CD4-positive, CD25-positive, alpha-beta regulatory T cell (primary cell): Measurements from ENCODE around the gene CCSER1. TPM values are rescaled to one million over a fixed set of nuclear protein-coding genes. Genes with fewer than 3 reads are reported as not detected.

Experiments
- ATAC-seq, 2 donors: fragments of 150-1000 bp; cut with Tn5 transposase; one replicate each; pipeline ENCODE4 v1.10.0; 2021; ENCODE audit warnings: low read depth in 2 of 2, moderate number of reproducible peaks in 2 of 2, moderate library complexity in 1 of 2
- DNase-seq, 3 donors: peaks; one replicate each; pipeline versions ENCODE4 v3.0.0 to v3.0.0-alpha.2; 2012 to 2022; ENCODE audit warnings: mixed read lengths in 1 of 3
- H3K27ac ChIP-seq: one replicate; pipeline ENCODE4 v1.7.0; 2013; ENCODE audit warnings: mild to moderate bottlenecking, low read length; ENCODE audit not compliant: insufficient read depth, poor library complexity, severe bottlenecking
- H3K27me3 ChIP-seq: one replicate; pipeline ENCODE4 v1.7.0; 2013; ENCODE audit warnings: low read length; ENCODE audit not compliant: control insufficient read depth, insufficient read depth
- H3K36me3 ChIP-seq: one replicate; pipeline ENCODE4 v1.7.0; 2013; ENCODE audit warnings: mild to moderate bottlenecking, low read length, moderate library complexity; ENCODE audit not compliant: control insufficient read depth, insufficient read depth
- H3K4me1 ChIP-seq: 2 replicates; pipeline ENCODE4 v1.7.0; 2013; ENCODE audit warnings: mild to moderate bottlenecking, low read length; ENCODE audit not compliant: insufficient read depth, control insufficient read depth, poor library complexity, severe bottlenecking
- H3K4me3 ChIP-seq: one replicate; pipeline ENCODE4 v1.7.0; 2013; ENCODE audit warnings: low read depth, mild to moderate bottlenecking, low read length, moderate library complexity
- H3K9me3 ChIP-seq, 2 experiments: 1 replicate in 1 of 2; 2 replicates in 1 of 2; pipeline ENCODE4 v1.7.0; 2013; ENCODE audit warnings: low read length in 2 of 2, mild to moderate bottlenecking in 1 of 2, moderate library complexity in 1 of 2; ENCODE audit not compliant: control insufficient read depth in 2 of 2
- H3K27ac Mint-ChIP-seq, 3 donors: one replicate each; pipeline ENCODE4 v1.8.0; 2020 to 2022; ENCODE audit warnings: mild to moderate bottlenecking in 3 of 3, mixed read lengths in 3 of 3, moderate library complexity in 2 of 3
- H3K27me3 Mint-ChIP-seq: one replicate; pipeline ENCODE4 v1.8.0; 2022; ENCODE audit warnings: mild to moderate bottlenecking, mixed read lengths
- H3K36me3 Mint-ChIP-seq: one replicate; pipeline ENCODE4 v1.8.0; 2020; ENCODE audit warnings: mixed read lengths
- H3K4me1 Mint-ChIP-seq, 4 donors: one replicate each; pipeline ENCODE4 v1.8.0; 2020 to 2022; ENCODE audit warnings: mixed read lengths in 4 of 4, mild to moderate bottlenecking in 1 of 4
- H3K4me3 Mint-ChIP-seq, 4 donors: one replicate each; pipeline ENCODE4 v1.8.0; 2020 to 2022; ENCODE audit warnings: mild to moderate bottlenecking in 4 of 4, mixed read lengths in 4 of 4, moderate library complexity in 3 of 4
- H3K9me3 Mint-ChIP-seq, 7 donors: one replicate each; pipeline ENCODE4 v1.8.0; 2020 to 2022; ENCODE audit warnings: mixed read lengths in 7 of 7, mild to moderate bottlenecking in 3 of 7, moderate library complexity in 2 of 7
- polyA plus RNA-seq, 4 donors: library from polyadenylated mRNA; unstranded; fragments of 300-500 nt; fragmentation: Illumina TruSeq; gene quantifications; one replicate each; pipeline ENCODE4 v1.2.3, GENCODE V29; 2021
- total RNA-seq: library from RNA; stranded (reverse); gene quantifications from one replicate; pipeline ENCODE4 v1.2.3, GENCODE V29; 2022

Gene CCSER1
- total and polyA plus RNA-seq, 5 donors from 2014 or later, result 0.20 to 0.60 TPM; not detected in 3

DNA sequence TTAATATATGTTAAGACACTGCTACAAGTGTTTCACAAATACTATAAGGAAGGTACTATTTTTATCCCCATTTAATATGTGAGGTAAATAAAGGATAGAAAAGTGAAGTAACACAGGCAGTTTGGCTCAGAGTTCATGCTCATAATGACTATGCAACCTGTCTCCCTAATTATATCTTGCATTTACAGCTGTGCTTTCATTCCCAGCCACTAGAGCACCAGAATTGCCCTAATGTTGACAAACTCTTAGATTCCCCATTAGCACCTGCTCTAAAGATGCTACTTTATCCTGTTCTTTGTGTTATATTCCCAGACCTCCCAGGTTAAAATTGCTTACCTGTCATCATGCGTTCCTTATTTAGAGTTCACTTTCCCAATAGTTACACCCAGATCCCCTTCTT is 833.6 kb downstream of the CCSER1 start:
- Histone ChIP-seq H3K27me3 (no peaks in the 10 kb centered on the region), H3K4me1 (no peaks in the 10 kb centered on the region), H3K9me3 (no peaks in the 10 kb centered on the region), H3K36me3 (no peaks in the 10 kb centered on the region), H3K4me3 (no peak overlapping the region), H3K27ac (no peak overlapping the region)
- ATAC-seq (no peak), DNase-seq (no peak)
- Mint-ChIP-seq H3K4me1 (no peaks in the 10 kb centered on the region), H3K9me3 (peaks cover 0 to 6% (median 2%) of the 10 kb centered on the region in 7 donors), H3K27me3 (no peaks in the 10 kb centered on the region), H3K36me3 (no peaks in the 10 kb centered on the region), H3K4me3 (no peak overlapping the region), H3K27ac (no peak overlapping the region)

DNA sequence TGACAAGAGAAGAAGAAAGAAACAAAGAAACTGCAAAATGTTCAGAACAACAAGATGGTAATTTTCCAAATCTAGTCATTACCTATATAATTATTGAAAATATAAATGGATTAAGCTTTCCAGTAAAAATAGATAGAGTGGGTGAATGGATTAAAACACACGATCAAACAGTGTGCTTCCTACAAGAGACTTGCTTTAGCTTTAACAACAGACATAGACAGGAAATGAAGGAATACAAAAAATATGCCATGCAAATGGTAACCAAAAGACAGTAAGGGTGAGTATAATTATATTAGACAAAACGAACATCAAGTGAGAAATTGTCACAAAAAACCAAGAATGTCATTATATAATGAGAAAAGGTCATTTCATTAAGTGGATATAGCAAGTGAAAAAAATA is 842.8 kb downstream of the CCSER1 start:
- Histone ChIP-seq H3K4me3 (no peak overlapping the region), H3K36me3 (no peaks in the 10 kb centered on the region), H3K9me3 (peaks cover 0 to 8% of the 10 kb centered on the region in 2 experiments), H3K27ac (no peak overlapping the region), H3K27me3 (no peaks in the 10 kb centered on the region), H3K4me1 (no peaks in the 10 kb centered on the region)
- Mint-ChIP-seq H3K4me1 (no peaks in the 10 kb centered on the region), H3K4me3 (no peak overlapping the region), H3K36me3 (no peaks in the 10 kb centered on the region), H3K27me3 (no peaks in the 10 kb centered on the region), H3K9me3 (peaks cover 0 to 13% (median 3%) of the 10 kb centered on the region in 7 donors), H3K27ac (no peak overlapping the region)
- DNase-seq (no peak), ATAC-seq (no peak)

DNA sequence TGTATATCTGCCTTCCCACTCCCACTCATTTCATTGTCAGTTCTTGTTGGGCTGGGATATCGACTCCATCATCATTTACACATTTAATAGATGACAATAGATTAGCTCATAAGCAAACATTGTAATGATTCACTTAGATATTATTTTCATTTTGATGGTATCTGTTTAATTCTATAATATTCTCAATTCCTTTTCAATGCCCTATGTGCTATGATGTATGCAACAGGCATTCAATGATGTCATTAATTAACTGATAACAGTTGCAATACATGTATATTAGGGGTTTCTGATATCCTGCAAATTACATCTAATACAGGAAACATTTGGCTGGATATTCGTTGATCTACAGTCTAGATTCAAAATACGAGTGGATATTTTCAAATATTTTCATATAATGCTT is 850.5 kb downstream of the CCSER1 start:
- Histone ChIP-seq H3K27me3 (no peaks in the 10 kb centered on the region), H3K27ac (no peak overlapping the region), H3K36me3 (no peaks in the 10 kb centered on the region), H3K9me3 (peaks cover 0 to 8% of the 10 kb centered on the region in 2 experiments), H3K4me3 (no peak overlapping the region), H3K4me1 (no peaks in the 10 kb centered on the region)
- H3K4me1 Mint-ChIP-seq, result no peaks in the 10 kb centered on the region
- no peak for DNase-seq
- ATAC-seq, result no peak
- no peaks in the 10 kb centered on the region for H3K27me3 Mint-ChIP-seq
- H3K36me3 Mint-ChIP-seq, result no peaks in the 10 kb centered on the region
- H3K27ac Mint-ChIP-seq, result no peak overlapping the region
- H3K4me3 Mint-ChIP-seq, result no peak overlapping the region
- H3K9me3 Mint-ChIP-seq, result peaks cover 0 to 9% (median 2%) of the 10 kb centered on the region in 7 donors

DNA sequence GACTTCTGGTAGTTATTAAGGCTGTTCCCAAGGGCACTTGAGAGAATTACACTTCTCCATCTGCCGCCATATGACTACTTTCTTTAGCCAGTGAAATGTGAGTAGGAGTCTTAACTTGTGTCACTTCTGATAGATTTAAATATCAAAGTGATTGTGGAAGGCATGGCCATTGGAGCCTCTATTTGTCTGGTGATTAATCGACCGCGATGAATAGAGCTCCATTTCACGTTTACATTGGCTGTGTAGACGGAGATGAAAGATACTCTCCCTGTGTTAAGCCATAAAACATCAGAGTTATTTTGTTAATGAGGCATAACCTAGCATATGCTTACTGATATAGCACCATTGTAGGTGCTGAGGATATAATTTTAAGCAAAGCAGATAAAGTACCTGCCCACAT is 852.4 kb downstream of the CCSER1 start:
- no peak for ATAC-seq
- Mint-ChIP-seq H3K27me3 (no peaks in the 10 kb centered on the region), H3K36me3 (no peaks in the 10 kb centered on the region), H3K4me3 (no peak overlapping the region), H3K9me3 (peaks cover 0 to 11% (median 1%) of the 10 kb centered on the region in 7 donors), H3K27ac (no peak overlapping the region), H3K4me1 (no peaks in the 10 kb centered on the region)
- Histone ChIP-seq H3K4me1 (no peaks in the 10 kb centered on the region), H3K9me3 (no peaks in the 10 kb centered on the region), H3K4me3 (no peak overlapping the region), H3K27me3 (no peaks in the 10 kb centered on the region), H3K27ac (no peak overlapping the region), H3K36me3 (no peaks in the 10 kb centered on the region)
- DNase-seq, result no peak

DNA sequence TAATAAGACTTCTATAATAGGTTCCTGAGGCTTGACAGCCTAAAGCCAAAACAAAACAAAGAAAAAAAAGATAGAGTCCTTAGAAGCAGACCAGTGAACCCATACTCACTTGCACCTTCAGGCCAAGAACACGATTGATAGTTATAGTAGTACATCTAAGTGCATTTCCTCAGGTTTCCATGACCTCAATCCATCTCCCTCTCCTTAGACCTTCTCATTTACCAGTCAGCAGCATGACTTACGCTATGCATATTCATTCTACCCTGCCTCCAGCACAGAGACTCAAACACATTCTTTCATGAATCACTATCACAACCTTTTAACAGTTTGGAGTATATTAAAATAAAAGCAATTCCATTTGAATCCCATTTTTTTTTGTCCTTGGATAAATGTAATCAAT is 855.6 kb downstream of the CCSER1 start:
- no peak overlapping the region for H3K4me3 Mint-ChIP-seq
- H3K4me1 ChIP-seq, result no peaks in the 10 kb centered on the region
- no peaks in the 10 kb centered on the region for H3K4me1 Mint-ChIP-seq

DNA sequence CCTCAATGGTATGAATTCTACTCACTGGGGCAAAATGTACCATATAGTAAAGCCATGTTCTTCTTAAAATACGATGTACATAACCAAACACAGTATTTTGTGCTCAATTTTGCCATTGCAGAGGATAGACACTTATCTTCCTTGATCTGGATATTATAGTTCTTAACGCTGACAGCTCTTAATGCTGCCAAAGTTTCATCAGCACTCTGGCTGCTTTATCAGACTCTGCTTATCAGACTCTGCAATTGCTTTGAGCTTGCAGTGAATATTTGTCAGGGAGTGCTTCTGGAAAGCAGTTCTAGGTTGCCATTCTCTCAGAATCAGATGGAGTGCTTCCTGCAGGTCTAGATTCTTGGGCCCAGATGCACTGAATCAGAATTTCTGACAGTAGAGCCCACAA is 863.1 kb downstream of the CCSER1 start:
- H3K4me3 ChIP-seq, result no peak overlapping the region
- H3K36me3 Mint-ChIP-seq, result no peaks in the 10 kb centered on the region
- H3K9me3 Mint-ChIP-seq, result peaks cover 2 to 21% (median 4%) of the 10 kb centered on the region in 7 donors
- H3K27me3 Mint-ChIP-seq, result no peaks in the 10 kb centered on the region
- no peak overlapping the region for H3K4me3 Mint-ChIP-seq
- H3K4me1 ChIP-seq, result no peaks in the 10 kb centered on the region
- H3K9me3 ChIP-seq, result no peaks in the 10 kb centered on the region
- no peak overlapping the region for H3K27ac Mint-ChIP-seq
- ATAC-seq, result no peak
- H3K27me3 ChIP-seq, result no peaks in the 10 kb centered on the region
- no peak for DNase-seq
- H3K36me3 ChIP-seq, result no peaks in the 10 kb centered on the region
- H3K27ac ChIP-seq, result no peak overlapping the region
- no peaks in the 10 kb centered on the region for H3K4me1 Mint-ChIP-seq

More for the DNA sequence above, 855.6 kb downstream of the CCSER1 start:
- DNase-seq (no peak), ATAC-seq (no peak)
- H3K36me3 Mint-ChIP-seq, result no peaks in the 10 kb centered on the region
- no peaks in the 10 kb centered on the region for H3K36me3 ChIP-seq
- no peak overlapping the region for H3K4me3 ChIP-seq
- no peaks in the 10 kb centered on the region for H3K27me3 ChIP-seq
- H3K9me3 ChIP-seq, result no peaks in the 10 kb centered on the region
- peaks cover 0 to 14% (median 3%) of the 10 kb centered on the region in 7 donors for H3K9me3 Mint-ChIP-seq
- no peak overlapping the region for H3K27ac ChIP-seq
- H3K27ac Mint-ChIP-seq, result no peak overlapping the region
- H3K27me3 Mint-ChIP-seq, result no peaks in the 10 kb centered on the region

DNA sequence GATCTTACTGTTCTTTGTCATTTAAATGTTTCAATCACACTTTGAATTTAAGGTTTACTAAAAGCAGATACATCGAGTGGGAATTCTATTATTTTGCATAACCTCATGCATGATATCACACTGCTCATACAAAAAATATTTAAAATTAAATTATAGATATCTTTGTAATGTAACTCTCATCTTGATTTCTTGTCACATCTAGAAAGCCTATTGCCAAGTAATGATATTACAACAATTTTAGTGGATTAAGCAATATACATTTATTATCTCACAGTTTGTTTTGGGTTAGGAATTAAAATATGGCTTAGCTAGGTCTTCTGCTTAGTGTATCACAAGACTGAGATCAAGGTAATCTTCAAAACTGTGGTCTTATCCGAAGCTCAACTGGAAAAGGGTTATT is 865.0 kb downstream of the CCSER1 start:
- ATAC-seq, result no peak
- H3K36me3 ChIP-seq, result no peaks in the 10 kb centered on the region
- no peaks in the 10 kb centered on the region for H3K27me3 ChIP-seq
- H3K4me3 ChIP-seq, result no peak overlapping the region
- H3K4me1 Mint-ChIP-seq, result no peaks in the 10 kb centered on the region
- no peaks in the 10 kb centered on the region for H3K4me1 ChIP-seq
- H3K36me3 Mint-ChIP-seq, result no peaks in the 10 kb centered on the region
- peaks cover 0 to 18% (median 4%) of the 10 kb centered on the region in 7 donors for H3K9me3 Mint-ChIP-seq
- no peak for DNase-seq
- no peaks in the 10 kb centered on the region for H3K9me3 ChIP-seq
- H3K27ac Mint-ChIP-seq, result no peak overlapping the region
- H3K27me3 Mint-ChIP-seq, result no peaks in the 10 kb centered on the region
- no peak overlapping the region for H3K4me3 Mint-ChIP-seq
- H3K27ac ChIP-seq, result no peak overlapping the region

DNA sequence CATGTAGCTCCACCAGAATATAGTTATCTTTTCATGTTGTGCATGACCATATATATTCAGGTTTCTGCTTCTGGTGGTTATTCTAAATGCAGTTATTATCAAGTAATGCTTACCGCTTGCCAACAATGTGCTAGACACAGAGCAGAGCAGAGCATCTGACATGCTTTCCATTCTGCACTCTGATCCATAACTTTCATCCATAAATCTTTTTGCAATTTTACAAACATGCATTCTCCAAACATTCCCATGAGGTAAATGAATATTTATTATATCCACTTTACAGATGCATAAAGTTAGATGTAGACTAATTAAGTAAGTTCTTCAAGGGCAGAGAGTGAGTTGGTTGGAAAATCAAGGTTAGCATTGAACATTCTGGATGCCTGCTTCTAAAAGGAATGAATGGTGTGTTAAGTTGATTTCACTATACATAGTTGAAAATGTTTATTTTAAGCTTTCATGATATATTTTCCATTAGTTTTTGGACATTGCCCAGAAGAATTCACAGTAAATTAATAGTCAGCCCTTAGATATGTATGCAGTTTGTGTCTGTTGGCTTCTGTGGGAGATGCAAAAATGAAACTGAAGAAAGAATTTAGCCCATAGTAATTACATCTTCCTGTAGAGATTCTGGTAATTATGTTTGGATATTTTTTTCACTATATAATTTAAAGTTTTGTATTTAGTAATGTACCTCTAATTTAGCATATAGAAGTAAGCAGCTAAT is 867.8 kb downstream of the CCSER1 start:
- Histone ChIP-seq H3K27me3 (no peaks in the 10 kb centered on the region), H3K9me3 (no peaks in the 10 kb centered on the region), H3K27ac (no peak overlapping the region), H3K4me3 (no peak overlapping the region), H3K4me1 (no peaks in the 10 kb centered on the region), H3K36me3 (no peaks in the 10 kb centered on the region)
- peaks cover 0 to 23% (median 4%) of the 10 kb centered on the region in 7 donors for H3K9me3 Mint-ChIP-seq
- no peak for DNase-seq
- no peak for ATAC-seq
- no peaks in the 10 kb centered on the region for H3K36me3 Mint-ChIP-seq
- no peaks in the 10 kb centered on the region for H3K4me1 Mint-ChIP-seq
- no peaks in the 10 kb centered on the region for H3K27me3 Mint-ChIP-seq
- H3K27ac Mint-ChIP-seq, result no peak overlapping the region
- no peak overlapping the region for H3K4me3 Mint-ChIP-seq
